HG03571 (cell line): ENCODE data around the gene CHTOP.

Experiments
- ATAC-seq: cut with Tn5 transposase; IDR thresholded peaks from one replicate; pipeline ENCODE4 v1.9.1; 2021; ENCODE audit not compliant: unreplicated experiment

Gene CHTOP

GRCh38 chr1:153683854-153684253, 50.0 kb downstream of the CHTOP start:
- no peak for ATAC-seq

DNA sequence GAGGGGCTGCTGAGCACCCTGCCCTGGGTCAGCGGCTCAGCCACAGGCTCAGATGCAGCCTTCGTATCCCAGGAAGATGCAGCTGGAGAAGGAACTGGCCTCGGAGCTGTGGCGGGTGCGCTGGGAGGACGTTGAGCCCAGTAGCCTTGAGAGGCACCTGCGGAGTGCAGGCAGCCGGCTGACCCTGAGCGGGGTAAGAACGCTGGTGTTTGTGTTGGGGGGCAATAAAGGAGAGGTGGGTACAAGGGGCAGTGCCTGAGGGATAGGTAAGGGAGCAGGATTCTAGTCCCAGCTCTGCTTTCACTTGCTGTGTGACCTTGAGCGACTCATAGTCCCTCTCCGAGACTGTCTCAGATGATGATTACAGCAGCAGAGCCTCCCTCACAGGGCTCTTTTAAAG, 51.0 kb downstream of the CHTOP start:
- ATAC-seq = no peak

DNA sequence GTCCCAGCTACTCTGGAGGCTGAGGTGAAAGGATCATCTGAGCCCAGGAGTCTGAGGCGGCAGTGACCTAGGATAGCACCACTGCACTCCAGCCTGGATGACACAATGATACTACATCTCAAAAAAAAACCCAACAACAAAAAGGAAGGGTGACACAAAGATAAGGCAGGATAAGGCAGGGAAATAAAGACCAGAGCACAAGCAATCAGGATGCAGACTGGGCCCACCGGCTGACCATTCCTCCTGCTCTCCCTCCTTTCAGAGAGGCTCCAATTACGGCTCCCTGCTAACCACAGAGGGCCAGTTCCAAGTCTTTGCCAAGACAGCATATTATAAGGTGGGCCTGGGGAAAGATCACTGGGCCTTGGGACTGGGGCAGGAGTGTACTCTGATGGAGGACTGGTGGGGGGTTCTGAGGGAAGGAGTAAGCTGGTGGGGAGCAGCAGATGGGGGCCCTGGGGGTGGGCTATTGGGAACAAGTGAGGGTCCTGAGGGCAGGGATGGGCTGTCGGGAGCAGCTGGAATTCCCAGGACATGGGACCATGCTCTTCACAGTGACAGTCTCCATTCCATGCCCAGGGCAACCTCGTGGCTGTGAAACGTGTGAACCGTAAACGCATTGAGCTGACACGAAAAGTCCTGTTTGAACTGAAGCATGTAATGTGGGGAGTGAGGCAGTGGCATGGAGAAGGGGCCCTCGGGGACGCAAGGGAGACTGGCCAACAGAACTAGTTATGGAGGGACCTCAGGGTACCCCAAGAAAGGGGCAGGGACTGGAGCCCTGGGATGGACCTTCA, 51.9 kb downstream of the CHTOP start:
- ATAC-seq = no peak

GRCh38 chr1:153687346-153688125, 53.7 kb downstream of the CHTOP start:
- ATAC-seq = no peak

DNA sequence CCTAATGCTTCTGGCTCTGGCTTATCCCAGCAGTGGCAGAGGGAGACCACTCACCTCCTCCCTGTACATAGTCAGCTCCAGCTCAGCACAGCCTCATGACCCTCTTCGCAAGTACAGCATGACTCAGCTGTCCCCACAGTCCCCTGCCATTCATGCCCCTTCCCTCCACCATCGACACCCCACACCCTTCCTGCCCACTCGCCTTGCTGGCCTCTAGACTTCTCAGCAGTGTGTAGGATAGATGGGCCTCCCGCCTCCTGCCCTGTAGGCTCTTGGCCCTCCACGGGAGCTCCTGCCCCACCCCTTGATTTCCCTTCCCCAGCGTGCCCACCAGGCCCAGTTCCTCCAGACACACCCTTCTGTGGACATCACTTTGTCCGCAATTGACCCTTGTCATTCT, 54.4 kb downstream of the CHTOP start:
- ATAC-seq = no peak

- no peak for ATAC-seq
Measured at GRCh38 chr1:153688736-153689328, 55.0 kb downstream of the CHTOP start.

DNA sequence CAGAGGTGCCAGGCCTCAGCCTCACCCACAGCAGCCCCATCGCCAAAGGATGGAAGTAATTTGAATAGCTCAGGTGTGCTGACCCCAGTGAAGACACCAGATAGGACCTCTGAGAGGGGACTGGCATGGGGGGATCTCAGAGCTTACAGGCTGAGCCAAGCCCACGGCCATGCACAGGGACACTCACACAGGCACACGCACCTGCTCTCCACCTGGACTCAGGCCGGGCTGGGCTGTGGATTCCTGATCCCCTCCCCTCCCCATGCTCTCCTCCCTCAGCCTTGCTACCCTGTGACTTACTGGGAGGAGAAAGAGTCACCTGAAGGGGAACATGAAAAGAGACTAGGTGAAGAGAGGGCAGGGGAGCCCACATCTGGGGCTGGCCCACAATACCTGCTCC, 59.6 kb downstream of the CHTOP start:
- no peak for ATAC-seq
